Adrenal gland (tissue), 12 donors: ENCODE measurements around the gene ZSWIM9. TPM values are rescaled to one million over a fixed set of nuclear protein-coding genes. Genes with fewer than 3 reads are reported as not detected.

Experiments used
- DNase-seq, 7 donors: peaks; one replicate each; pipeline ENCODE4 v3.0.0-alpha.2; 2019 to 2020
- H3K27ac ChIP-seq, 5 donors: fragments of 200-600 bp; sonication (generic) in 4 of 5; 1 replicate in 3 of 5; 2 replicates in 2 of 5; pipeline versions ENCODE4 v1.5.1 to v1.8.0; 2016 to 2020; ENCODE audit warnings: mild to moderate bottlenecking in 1 of 5
- H3K27me3 ChIP-seq: fragments of 200-600 bp; 2 replicates; pipeline ENCODE4 v1.8.0; 2021
- H3K36me3 ChIP-seq, 2 donors: fragments of 200-600 bp; replicated peaks in 1 of 2; 1 replicate in 1 of 2; 2 replicates in 1 of 2; pipeline versions ENCODE4 v1.5.1 to v1.8.0; 2018 to 2022
- H3K4me1 ChIP-seq, 2 donors: fragments of 200-600 bp; replicated peaks in 1 of 2; 1 replicate in 1 of 2; 2 replicates in 1 of 2; pipeline versions ENCODE4 v1.5.1 to v1.8.0; 2018 to 2021
- H3K4me3 ChIP-seq, 4 donors: fragments of 200-600 bp; sonication (generic) in 3 of 4; one replicate each; pipeline ENCODE4 v1.5.1; 2016 to 2018
- H3K9me3 ChIP-seq, 3 donors: fragments of 200-600 bp; sonication (generic) in 1 of 3; replicated peaks in 1 of 3; 1 replicate in 2 of 3; 2 replicates in 1 of 3; pipeline versions ENCODE4 v1.5.1 to v1.8.0; 2016 to 2021
- CTCF ChIP-seq, 6 experiments: fragments of 450-650 bp in 4 of 6; fragments of 200-600 bp in 2 of 6; sonication (generic) in 1 of 6; IDR thresholded peaks; 1 replicate in 5 of 6; 2 replicates in 1 of 6; pipeline versions ENCODE4 v1.5.1 to v1.8.0; 2016 to 2021; ENCODE audit warnings: antibody characterized with exemption in 6 of 6, mild to moderate bottlenecking in 2 of 6, moderate library complexity in 1 of 6
- POLR2A ChIP-seq, 2 donors: fragments of 450-650 bp; IDR thresholded peaks; one replicate each; pipeline ENCODE4 v1.6.1; 2017; ENCODE audit warnings: antibody characterized with exemption in 2 of 2, mild to moderate bottlenecking in 2 of 2, moderate library complexity in 1 of 2
- WGBS, 4 donors: extraction: QIAGEN DNeasy Blood & Tissue Kit in 2 of 4; methylation state at CpG; one replicate each; pipeline versions ENCODE4 v1.1.5 to v1.1.7; 2013 to 2017; 5-methylcytosine and 5-hydroxymethylcytosine counted together
- intact Hi-C, 2 donors: fragments of 100-400 bp; cut with DNase I; formaldehyde crosslinking; loops; one replicate each; pipeline versions ENCODE4 v1.14.1 to v1.15.0; 2022 to 2023
- polyA plus RNA-seq, 3 donors: library from polyadenylated mRNA; stranded (reverse); fragments of 200-250 nt in 2 of 3; fragments of 350-450 nt in 1 of 3; fragmentation: Illumina TruSeq in 1 of 3; extraction: RNeasy Lipid Tissue Mini Kit (QIAGEN cat#74804) in 1 of 3; gene quantifications; one replicate each; pipeline ENCODE4 v1.2.3, GENCODE V29; 2013 to 2014
- total RNA-seq, 9 donors: library from RNA; depleted of rRNA in 4 of 9; stranded (reverse); fragments of >200 nt in 4 of 9; fragments of 120-200 nt in 1 of 9; fragmentation: NEBNext Ultra II Directional in 1 of 9; extraction: Animal tissue kit (Norgen Biotek cat#: 25700) in 1 of 9; gene quantifications; one replicate each; pipeline versions ENCODE4 v1.1.0 to v1.2.4, GENCODE V29; 2013 to 2023
- donor health status: healthy with polysubstance abuse.
- donor health status: Bipolar disorder and iron deficiency.
- donor health status: DM: yes; HTN: yes; CAD: no.
- donor health status: DM: no; HTN: no; CAD: no.
- donor health status: DM: no; HTN: no; CAD: no.
- donor health status: DM: yes; HTN: yes; CAD: no.

ZSWIM9 gene
- total and polyA plus RNA-seq, 12 donors, result 0.52 to 8.0 (median 3.8) TPM

DNA sequence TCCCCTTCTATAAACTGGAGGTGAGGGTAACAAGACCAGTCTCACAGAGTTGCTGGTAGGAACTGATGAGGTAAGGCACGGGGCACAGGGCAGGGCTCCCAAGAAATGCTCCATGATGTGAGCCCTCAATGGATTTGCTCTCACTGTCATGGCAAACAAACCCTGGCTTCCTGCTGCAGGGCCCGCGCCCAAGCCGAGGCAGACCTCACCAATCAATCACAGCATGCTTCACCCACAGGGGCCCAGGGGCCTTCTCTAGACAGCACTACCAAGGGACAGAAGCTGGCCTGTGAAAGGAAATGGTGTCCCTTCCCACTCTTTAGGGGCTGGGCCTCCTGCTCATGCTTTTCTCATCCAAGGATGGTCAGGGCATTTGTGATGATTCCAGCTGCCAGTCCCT is 33.9 kb upstream of the ZSWIM9 start:
- intact Hi-C loops, result no loop called here
- H3K36me3 ChIP-seq, result no peaks in the 10 kb centered on the region
- TF ChIP-seq POLR2A (IDR thresholded peaks at IDR 0.05), result no peak
- no peak for TF ChIP-seq CTCF (IDR thresholded peaks at IDR 0.05)

DNA sequence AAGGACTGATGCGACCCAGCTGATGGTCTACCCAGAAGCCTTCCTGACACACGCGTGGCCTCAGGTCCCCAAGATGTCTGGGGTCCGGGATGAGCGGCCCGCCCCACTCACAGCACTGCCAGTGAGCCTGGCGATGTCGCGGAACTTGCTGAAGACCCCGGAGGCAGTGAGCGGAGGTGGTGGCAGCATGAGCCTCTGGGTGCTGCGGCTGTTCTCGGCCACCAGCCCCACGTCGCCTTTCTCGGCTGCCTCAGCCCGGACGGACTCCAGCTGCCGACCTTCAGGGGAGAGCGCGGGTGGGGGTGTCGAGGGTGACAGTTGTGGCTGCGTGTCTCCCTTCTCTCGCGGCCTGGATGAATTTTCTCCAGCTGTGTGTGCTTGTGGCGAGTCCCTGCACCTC is 33.1 kb upstream of the ZSWIM9 start:
- no peak for DNase-seq
- H3K27ac ChIP-seq, result no peak overlapping the region
- H3K27me3 ChIP-seq, result no peaks in the 10 kb centered on the region
- no peaks in the 10 kb centered on the region for H3K4me1 ChIP-seq
- H3K36me3 ChIP-seq, result no peaks in the 10 kb centered on the region
- H3K4me3 ChIP-seq, result no peak overlapping the region
- 95 to 98% (median 97%) methylated on average over 13 to 26 of the region's 26 CpGs for WGBS, 4 donors
- intact Hi-C loops, result no loop called here
- TF ChIP-seq POLR2A (IDR thresholded peaks at IDR 0.05) (no peak), CTCF (IDR thresholded peaks at IDR 0.05) (no peak)
- no peaks in the 10 kb centered on the region for H3K9me3 ChIP-seq

More for the DNA sequence above, 33.9 kb upstream of the ZSWIM9 start:
- H3K4me3 ChIP-seq, result no peak overlapping the region
- no peaks in the 10 kb centered on the region for H3K9me3 ChIP-seq
- H3K27me3 ChIP-seq, result no peaks in the 10 kb centered on the region
- H3K4me1 ChIP-seq, result no peaks in the 10 kb centered on the region
- no peak for DNase-seq
- WGBS, 4 donors, result 93 to 100% (median 96%) methylated on average over 4 of the region's 4 CpGs
- no peak overlapping the region for H3K27ac ChIP-seq

DNA sequence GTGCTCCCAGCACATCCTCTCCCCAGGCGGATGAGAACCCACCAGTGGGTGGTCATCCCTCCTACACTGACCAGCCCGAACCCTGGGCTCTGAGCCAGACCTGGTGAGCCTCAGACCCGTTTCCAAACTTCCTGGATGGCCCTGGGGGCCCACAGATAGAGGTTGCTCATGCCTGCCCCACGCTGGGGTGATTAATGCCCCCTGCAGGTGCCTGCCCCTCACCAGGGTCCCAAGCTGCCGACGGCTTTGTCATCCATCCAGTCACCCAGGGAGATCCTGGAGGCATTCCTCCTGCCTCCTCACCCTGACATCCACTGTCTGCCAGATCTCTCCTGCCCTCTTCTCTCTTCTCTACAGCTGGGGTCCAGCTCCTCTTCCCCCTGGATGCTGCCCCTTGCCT is 31.4 kb upstream of the ZSWIM9 start:
- 87 to 96% (median 91%) methylated on average over 4 to 6 of the region's 6 CpGs for WGBS, 4 donors
- TF ChIP-seq CTCF (IDR thresholded peaks at IDR 0.05), result no peak
- TF ChIP-seq POLR2A (IDR thresholded peaks at IDR 0.05), result no peak
- no peak for DNase-seq
- Histone ChIP-seq H3K27me3 (no peaks in the 10 kb centered on the region), H3K4me1 (no peaks in the 10 kb centered on the region), H3K27ac (no peak overlapping the region), H3K9me3 (no peaks in the 10 kb centered on the region), H3K36me3 (no peaks in the 10 kb centered on the region), H3K4me3 (no peak overlapping the region)
- intact Hi-C loops, result no loop called here

- no peak overlapping the region for H3K27ac ChIP-seq
- WGBS, 4 donors, result 78 to 96% (median 87%) methylated on average over 4 of the region's 4 CpGs
- H3K4me3 ChIP-seq, result no peak overlapping the region
- TF ChIP-seq CTCF (IDR thresholded peaks at IDR 0.05) (no peak), POLR2A (IDR thresholded peaks at IDR 0.05) (no peak)
- H3K36me3 ChIP-seq, result no peaks in the 10 kb centered on the region
- H3K9me3 ChIP-seq, result no peaks in the 10 kb centered on the region
- intact Hi-C loops, result no loop called here
- DNase-seq, result no peak
- no peaks in the 10 kb centered on the region for H3K4me1 ChIP-seq
- H3K27me3 ChIP-seq, result no peaks in the 10 kb centered on the region
Measured at GRCh38 chr19:48147597-48148175, 22.8 kb upstream of the ZSWIM9 start.
